ENCODE results near the gene ADCY2. TPM values are rescaled to one million over a fixed set of nuclear protein-coding genes. Genes with fewer than 3 reads are reported as not detected.

ADCY2 gene
- total RNA-seq, 4 donors from 2014 or later = 2.6 to 24.8 (median 10.9) TPM

DNA sequence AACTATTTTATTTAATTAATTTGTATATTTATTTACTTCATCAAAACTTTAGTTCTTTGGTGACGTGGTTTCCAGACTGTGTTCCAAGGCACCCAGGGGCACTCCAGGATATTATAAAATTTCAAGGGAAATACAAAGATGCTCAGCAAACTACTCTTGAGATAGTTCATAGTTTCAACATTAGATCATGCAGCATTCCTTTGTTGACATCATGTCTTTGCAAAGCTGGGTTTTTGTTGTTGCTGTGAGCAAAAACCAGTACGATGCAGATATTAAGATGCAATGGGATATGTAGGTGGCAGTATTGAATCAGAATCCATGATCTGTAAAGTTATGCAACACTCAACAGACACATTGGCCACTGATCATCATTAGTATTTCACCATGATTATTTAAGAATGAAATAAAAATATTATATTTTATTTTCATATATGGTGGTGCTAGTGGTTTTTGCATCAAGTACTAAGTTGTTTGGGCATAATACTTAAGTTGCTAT, 219.7 kb downstream of the ADCY2 start:
- TF ChIP-seq, protein P1, sequence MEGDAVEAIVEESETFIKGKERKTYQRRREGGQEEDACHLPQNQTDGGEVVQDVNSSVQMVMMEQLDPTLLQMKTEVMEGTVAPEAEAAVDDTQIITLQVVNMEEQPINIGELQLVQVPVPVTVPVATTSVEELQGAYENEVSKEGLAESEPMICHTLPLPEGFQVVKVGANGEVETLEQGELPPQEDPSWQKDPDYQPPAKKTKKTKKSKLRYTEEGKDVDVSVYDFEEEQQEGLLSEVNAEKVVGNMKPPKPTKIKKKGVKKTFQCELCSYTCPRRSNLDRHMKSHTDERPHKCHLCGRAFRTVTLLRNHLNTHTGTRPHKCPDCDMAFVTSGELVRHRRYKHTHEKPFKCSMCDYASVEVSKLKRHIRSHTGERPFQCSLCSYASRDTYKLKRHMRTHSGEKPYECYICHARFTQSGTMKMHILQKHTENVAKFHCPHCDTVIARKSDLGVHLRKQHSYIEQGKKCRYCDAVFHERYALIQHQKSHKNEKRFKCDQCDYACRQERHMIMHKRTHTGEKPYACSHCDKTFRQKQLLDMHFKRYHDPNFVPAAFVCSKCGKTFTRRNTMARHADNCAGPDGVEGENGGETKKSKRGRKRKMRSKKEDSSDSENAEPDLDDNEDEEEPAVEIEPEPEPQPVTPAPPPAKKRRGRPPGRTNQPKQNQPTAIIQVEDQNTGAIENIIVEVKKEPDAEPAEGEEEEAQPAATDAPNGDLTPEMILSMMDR (IDR thresholded peaks at IDR 0.05) = no peak
- no peak for TF ChIP-seq EP300 (IDR thresholded peaks at IDR 0.05)
- TF ChIP-seq POLR2AphosphoS5 (IDR thresholded peaks at IDR 0.05) = no peak
- TF ChIP-seq POLR2A (IDR thresholded peaks at IDR 0.05) = no peak
- no peaks in the 10 kb centered on the region for H3K4me1 ChIP-seq
- no peak overlapping the region for H3K4me3 ChIP-seq
- H3K36me3 ChIP-seq = no peaks in the 10 kb centered on the region
- H3K9me3 ChIP-seq = no peaks in the 10 kb centered on the region
- H3K27me3 ChIP-seq = no peaks in the 10 kb centered on the region
- WGBS = 75% methylated on average over 2 of the region's 2 CpGs
- no peak overlapping the region for H3K27ac ChIP-seq
- DNase-seq (ENCODE audit: low spot score in 2 of 2) = no peak

DNA sequence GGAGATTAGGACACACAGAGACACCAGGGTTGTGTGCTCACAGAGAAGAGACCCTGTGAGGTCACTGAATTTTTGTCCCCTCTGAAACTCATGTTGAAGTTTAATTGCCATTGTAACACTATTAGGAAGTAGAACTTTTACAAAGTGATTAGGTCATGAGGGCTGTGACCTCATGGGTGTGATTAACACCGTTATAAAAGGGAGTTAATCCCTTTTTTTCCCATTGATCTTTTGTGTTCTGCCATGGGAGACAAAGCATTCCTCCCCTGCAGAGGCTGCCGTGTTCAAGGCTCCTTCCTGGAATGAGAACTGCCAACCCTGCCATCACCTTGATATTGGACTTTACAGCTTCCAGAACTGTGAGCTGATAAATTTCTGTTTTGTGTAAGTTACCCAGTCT, 221.0 kb downstream of the ADCY2 start:
- no peaks in the 10 kb centered on the region for H3K9me3 ChIP-seq
- no peak for TF ChIP-seq POLR2A (IDR thresholded peaks at IDR 0.05)
- no peak for TF ChIP-seq EP300 (IDR thresholded peaks at IDR 0.05)
- TF ChIP-seq, protein P1 (IDR thresholded peaks at IDR 0.05) = no peak
- no peak for TF ChIP-seq POLR2AphosphoS5 (IDR thresholded peaks at IDR 0.05)
- no peaks in the 10 kb centered on the region for H3K4me1 ChIP-seq
- DNase-seq (ENCODE audit: low spot score in 2 of 2) = no peak
- H3K27me3 ChIP-seq = no peaks in the 10 kb centered on the region
- WGBS = 80% methylated on average over 2 of the region's 2 CpGs
- H3K4me3 ChIP-seq = no peak overlapping the region
- no peak overlapping the region for H3K27ac ChIP-seq
- no peaks in the 10 kb centered on the region for H3K36me3 ChIP-seq

DNA sequence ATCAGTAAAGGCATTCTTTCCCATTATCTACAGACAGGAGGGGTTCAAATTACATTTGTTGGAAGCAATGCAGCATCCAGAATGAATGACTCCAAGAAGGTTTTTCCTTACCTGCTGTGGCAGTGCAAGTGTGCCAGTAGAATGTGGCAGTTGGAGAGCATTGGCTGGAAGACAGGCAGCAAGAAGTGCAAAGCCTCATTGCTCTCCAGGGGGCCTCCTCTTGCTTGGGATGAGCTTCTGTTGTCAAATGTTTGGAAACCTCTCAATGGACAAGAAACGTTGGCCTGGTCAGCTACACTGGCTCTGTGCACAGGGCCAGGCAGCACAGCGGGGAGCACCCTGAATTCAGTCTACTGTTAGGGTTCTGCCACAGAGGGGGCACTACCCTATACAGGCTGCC, 226.6 kb downstream of the ADCY2 start:
- WGBS = 69% methylated on average over 2 of the region's 2 CpGs
- Histone ChIP-seq H3K36me3 (peaks cover 7% of the 10 kb centered on the region), H3K27ac (no peak overlapping the region), H3K4me3 (no peak overlapping the region), H3K4me1 (no peaks in the 10 kb centered on the region), H3K27me3 (no peaks in the 10 kb centered on the region), H3K9me3 (no peaks in the 10 kb centered on the region)
- TF ChIP-seq EP300 (IDR thresholded peaks at IDR 0.05) (no peak), POLR2A (IDR thresholded peaks at IDR 0.05) (no peak), POLR2AphosphoS5 (IDR thresholded peaks at IDR 0.05) (no peak)
- TF ChIP-seq, protein P1 (IDR thresholded peaks at IDR 0.05) = no peak
- DNase-seq (ENCODE audit: low spot score in 2 of 2) = no peak

DNA sequence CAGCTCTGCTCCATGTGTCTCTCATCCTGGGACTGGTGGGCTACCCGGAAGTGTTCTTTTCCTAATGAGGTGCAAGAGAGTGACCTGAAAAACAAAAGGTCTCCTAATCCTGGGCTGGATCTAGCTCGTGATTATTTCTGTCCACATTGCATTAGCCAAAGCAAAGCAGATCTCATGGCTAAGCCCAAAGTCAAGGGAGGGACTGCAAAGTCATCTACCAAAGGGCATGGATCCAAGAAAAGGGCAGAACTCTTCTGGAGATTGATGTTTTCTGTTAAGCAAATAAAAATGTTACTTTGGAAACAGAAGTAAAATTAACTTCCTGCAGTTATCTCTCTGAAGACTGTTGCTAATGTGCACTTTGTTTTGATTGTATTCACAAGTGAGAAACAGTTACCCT, 229.8 kb downstream of the ADCY2 start:
- no peak overlapping the region for H3K27ac ChIP-seq
- H3K9me3 ChIP-seq = no peaks in the 10 kb centered on the region
- WGBS = 59% methylated on average over 2 of the region's 2 CpGs
- DNase-seq (ENCODE audit: low spot score in 2 of 2) = no peak
- peaks cover 7% of the 10 kb centered on the region for H3K36me3 ChIP-seq
- H3K4me1 ChIP-seq = no peaks in the 10 kb centered on the region
- no peak overlapping the region for H3K4me3 ChIP-seq
- TF ChIP-seq POLR2AphosphoS5 (IDR thresholded peaks at IDR 0.05) (no peak), POLR2A (IDR thresholded peaks at IDR 0.05) (no peak), EP300 (IDR thresholded peaks at IDR 0.05) (no peak)
- TF ChIP-seq, protein P1 (IDR thresholded peaks at IDR 0.05) = no peak
- no peaks in the 10 kb centered on the region for H3K27me3 ChIP-seq

DNA sequence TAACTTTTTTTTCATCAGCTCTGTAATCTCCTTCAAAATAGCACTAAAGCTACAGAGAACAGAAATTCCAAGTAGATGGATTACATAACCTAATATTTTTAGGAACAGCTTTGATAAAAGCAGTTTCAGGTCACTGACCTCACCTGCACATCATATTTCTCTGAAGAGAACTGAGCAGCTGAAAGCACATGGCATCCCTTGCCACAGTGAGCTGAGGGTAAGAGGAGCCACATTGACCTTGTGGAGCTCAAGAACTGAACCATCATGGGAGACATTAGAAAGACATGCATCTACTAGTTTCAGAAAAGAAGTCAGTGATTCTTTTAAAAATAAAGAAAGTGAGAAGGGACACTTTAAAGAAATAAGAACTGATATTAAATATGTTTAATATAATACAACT, 232.3 kb downstream of the ADCY2 start:
- Histone ChIP-seq H3K4me1 (no peaks in the 10 kb centered on the region), H3K36me3 (peaks cover 10% of the 10 kb centered on the region), H3K9me3 (no peaks in the 10 kb centered on the region), H3K27ac (no peak overlapping the region), H3K27me3 (no peaks in the 10 kb centered on the region), H3K4me3 (no peak overlapping the region)
- DNase-seq (ENCODE audit: low spot score in 2 of 2) = no peak
- TF ChIP-seq EP300 (IDR thresholded peaks at IDR 0.05) (no peak), POLR2A (IDR thresholded peaks at IDR 0.05) (no peak)
- TF ChIP-seq, protein P1 (IDR thresholded peaks at IDR 0.05) = no peak
